DMS79 (cell line): Measurements from ENCODE around the gene CTSA.
"Not testable (repeated sequence)": the region's sequence is repeated elsewhere in the genome, so short reads cannot be mapped to it uniquely, and the experiment has no call there.

Source experiments
- DNase-seq: peaks from one replicate; lab custom pipeline; 2025; lab: John Stamatoyannopoulos, UW

Gene CTSA

DNA sequence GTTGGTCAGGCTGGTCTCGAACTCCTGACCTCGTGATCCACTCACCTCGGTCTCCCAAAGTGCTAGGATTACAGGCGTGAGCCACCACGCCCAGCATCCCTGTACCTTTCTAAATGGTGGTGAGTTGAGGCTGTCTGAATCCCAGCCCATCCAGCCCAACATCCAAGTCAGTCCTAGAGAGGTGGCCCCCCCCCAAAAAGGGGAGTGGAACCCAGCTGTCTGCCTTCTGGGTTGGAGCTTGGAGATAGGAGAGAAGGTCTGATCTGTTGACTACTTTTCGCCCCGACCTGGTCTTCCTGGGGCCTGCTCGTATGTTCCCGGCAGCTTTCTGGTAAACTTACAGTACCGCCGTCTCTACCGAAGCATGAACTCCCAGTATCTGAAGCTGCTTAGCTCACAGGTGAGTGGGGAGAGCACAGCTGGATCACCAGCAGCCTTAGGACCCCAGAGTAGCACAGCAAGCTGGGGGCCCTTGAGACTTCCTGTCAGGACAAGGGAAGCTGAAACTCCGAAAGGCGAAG is 5.6 kb downstream of the CTSA start:
- DNase-seq, result no peak

DNA sequence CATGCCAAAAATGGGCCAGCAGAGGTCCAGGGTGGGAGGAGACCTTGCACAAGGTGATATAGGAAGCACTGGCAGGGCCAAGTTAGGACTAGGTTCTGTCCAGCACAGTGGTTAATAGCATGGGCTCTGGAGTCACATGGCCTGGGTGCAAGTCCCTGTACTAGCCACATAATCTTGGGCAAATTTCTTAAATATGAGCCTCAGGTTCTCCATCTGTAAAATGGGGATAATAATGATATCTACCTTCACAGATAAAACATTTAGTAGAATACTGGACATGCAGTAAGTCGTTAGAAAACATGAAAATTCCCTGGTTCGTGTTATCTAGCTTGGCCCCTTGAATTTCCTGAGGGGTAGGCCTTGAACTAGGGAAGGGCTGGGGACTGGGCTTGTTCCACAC is 6.2 kb downstream of the CTSA start:
- no peak for DNase-seq

DNA sequence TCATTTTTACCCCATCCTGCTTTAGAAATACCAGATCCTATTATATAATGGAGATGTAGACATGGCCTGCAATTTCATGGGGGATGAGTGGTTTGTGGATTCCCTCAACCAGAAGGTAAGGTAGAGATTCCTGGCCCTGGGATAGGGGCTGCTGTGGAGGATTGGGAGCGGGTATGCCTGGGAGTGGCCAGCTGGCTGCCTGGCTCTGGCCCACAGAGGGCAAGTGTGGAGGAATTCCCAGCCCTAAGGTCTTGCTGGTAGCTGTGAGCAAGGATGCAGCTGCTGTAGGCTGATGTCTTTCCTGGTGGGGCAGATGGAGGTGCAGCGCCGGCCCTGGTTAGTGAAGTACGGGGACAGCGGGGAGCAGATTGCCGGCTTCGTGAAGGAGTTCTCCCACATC is 6.6 kb downstream of the CTSA start:
- no peak for DNase-seq

GRCh38 chr20:45898285-45898684 is 7.2 kb downstream of the CTSA start:
- no peak for DNase-seq

- DNase-seq, result no peak
Measured at GRCh38 chr20:45899046-45899835, 8.1 kb downstream of the CTSA start.

- DNase-seq, result not testable (repeated sequence)
Measured at GRCh38 chr20:45901332-45901731, 10.2 kb downstream of the CTSA start.

DNA sequence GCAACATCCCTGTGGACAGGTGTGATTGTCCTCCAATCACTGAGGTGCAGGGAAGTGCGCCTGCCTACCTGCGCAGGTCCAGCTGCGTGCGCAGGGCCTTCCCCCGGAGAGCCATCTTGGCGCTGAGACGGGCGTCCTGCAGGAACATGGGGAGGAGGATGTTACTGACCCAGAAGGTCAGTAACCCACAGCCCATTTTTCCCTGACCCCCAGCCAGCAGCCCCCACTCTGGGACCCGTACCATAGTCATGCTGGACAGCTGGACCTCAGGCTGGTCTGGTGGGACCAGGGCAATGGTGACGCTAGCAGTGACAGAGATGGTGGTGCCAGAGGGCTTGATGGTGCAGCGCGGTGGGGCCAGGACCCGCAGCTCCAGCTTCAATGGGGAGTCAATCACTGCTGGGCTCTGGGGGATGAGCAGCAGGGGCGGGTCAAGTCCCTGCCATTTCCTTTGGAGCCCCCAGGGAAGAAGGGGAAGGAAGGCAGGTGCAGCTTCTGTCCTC is 11.1 kb downstream of the CTSA start:
- no peak for DNase-seq

DNA sequence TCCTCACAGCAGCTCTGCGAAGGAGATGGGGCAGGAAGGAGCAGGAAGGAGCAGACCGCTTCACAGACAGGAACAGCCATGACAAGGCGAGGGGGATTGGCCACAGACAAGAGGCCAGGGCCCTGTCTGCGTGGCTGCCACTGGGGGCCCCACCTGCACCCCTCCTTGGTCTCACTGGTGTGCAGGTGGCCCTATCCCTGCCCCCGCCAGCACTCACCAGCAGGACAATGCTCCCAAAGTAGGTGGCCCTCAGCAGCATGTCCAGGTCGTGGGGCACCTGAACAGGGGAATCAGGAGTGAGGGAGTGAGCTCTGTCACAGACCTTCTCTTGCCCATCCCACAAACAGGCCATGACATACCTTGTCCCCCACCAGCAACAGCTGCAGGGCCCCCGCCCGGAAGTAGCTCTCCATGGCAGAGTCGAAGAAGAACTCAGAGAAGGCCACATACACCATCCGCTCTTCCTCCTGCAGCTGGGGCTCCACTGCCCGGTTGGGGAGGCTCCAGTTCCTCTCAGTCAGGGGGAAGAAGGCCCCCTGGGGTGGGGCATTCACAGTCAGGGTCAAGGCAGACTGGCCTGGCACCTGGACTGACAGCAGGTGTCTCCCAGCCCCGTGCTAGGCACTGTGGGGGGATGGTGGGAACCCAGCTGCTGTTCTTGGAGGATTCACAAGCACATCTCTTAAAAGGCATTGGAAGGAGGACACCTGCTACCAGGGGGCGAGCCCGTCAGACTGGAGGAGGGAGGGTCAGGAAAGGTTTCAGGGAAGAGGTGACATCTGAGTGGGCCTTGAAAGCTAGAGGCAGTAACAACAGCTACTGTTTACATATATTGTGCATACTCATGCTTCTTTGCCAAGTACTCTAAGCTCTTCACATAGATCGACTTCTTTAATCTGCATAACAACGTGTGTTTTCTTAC is 13.7 kb downstream of the CTSA start:
- DNase-seq, result no peak

- no peak for DNase-seq
Measured at GRCh38 chr20:45905505-45906079, 14.5 kb downstream of the CTSA start.

DNA sequence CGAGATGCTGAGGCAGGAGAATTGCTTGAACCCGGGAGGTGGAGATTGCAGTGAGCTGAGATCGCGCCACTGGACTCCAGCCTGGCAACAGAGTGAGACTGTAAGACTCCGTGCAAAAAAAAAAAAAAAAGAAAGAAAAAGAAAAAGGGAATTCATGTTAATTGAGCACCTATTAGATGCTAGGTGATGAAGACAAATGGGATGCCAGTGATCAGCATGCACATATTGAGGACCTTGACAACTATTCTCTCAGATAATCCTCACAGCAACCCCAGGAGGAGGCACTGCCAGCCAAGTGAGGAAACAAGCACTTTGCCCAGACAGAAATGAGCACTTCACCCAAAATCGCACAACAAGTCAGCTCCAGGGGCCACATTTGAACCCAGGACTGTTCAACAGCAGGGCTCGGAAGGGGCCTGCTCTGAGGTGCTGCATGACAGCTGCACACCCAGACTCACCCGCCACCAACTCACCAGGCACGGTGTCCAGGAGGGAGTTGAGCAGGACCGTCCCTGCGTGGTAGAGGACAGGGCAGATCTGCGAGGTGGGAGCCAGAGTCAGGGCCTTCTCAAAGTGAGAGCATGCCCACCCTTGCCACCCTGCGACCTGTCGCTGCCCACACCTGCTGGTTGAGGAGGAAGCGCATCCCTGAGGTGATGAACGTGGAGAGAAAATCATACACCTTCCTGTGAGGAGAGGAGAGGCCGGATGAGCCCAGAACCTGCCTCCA is 16.2 kb downstream of the CTSA start:
- no peak for DNase-seq

DNA sequence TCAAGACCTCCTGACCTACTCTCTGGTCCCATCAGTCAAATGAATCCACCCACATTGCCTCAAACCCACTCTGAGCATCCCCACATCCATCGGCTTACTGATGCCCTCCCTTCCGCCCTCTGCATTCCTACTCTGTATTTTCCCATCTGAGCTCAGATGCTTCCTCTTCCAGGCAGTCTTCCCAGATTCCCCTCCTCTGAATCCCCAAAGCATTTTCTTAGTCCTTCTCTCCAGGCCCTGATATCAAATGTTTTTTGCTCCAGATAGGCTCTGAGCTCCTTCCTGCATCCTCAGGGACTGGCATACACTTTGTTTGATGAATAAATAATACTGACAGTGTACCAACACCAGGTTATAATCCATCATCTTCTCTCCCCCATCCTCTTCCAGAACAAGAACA is 16.9 kb downstream of the CTSA start:
- DNase-seq, result no peak

- DNase-seq, result no peak
Measured at GRCh38 chr20:45909336-45909808, 18.2 kb downstream of the CTSA start.

- no peak for DNase-seq
Measured at GRCh38 chr20:45909817-45910669, 18.9 kb downstream of the CTSA start.

GRCh38 chr20:45910670-45911485 is 19.7 kb downstream of the CTSA start:
- no peak for DNase-seq

DNA sequence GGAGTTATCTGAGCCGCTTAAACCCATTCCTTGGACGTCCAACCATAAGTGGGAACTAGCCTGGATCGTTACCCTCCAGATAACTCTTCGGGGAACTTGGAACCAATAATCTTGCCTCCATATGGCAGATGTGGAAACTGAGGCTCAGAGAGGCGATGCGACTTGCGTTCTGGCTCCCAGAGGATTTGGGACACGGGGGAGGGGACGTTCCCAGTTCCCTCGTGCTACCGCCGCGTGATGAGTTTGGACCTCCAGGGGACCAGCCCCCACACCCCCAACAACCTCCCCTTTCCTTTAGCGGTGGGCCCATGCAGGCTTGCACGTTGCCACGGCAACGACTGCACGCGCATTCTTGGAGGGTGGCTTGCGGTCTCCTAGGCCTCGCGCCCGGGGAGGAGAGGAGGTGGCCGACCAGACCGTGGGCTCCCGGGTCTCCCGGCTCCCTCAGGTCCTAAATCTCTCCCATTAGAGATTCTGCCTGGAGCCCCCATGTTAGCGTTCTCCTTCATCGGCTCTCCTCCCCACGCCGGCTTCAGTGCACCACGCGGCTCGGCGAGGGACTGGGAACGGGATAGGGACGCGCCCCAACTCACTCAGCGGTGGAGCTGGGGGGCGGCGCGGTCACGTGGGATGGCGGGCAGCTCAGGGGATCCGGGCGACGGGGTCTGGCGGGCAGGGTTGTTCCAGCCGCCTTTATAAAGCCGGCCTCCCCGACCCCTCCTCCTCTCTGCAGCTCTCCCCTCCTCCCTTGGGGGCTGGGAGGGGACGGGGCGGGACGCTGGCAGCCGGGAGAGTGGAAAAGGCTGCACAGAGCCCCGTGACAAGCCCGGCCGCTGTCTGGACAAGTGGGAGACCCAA is 20.6 kb downstream of the CTSA start, which contains the start of gene PLTP:
PLTP (minus strand) TSS at position 670 of the 858 bp plus-strand sequence. CDS start 703 bp downstream, outside the sequence.
- DNase-seq, result no peak

- no peak for DNase-seq
Measured at GRCh38 chr20:45912344-45912682, 21.2 kb downstream of the CTSA start.

DNA sequence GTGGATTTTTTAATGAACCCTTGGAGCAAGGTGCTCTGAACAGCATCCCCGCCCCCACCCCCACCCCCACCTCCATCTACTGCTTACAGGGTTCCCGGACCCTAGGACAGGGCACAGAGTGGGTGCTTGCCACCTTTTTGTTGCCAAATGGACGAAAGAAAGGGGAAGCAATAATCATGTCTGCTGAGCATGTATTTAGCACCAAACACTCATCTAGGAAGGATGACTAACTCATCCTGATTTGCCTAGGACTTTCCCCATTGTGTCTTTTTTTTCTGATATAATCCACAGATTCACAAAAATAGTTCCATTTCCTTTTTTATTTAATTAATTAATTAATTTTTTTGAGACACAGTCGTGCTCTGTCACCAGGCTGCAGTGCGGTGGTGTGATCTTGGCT is 22.0 kb downstream of the CTSA start:
- DNase-seq, result no peak

- DNase-seq, result no peak
Measured at GRCh38 chr20:45917790-45918141, 26.6 kb downstream of the CTSA start.
